Stimulated activated CD4-positive, alpha-beta T cell treated with anti-CD3 and anti-CD28 coated beads, Interleukin-2, amount 100 ng/mL, for 24 hours (primary cell): ENCODE measurements around the gene RPRD2.
A peak's percentile ranks its signal among the peaks of the same experiment; 100 is the strongest.

Source experiments
- DNase-seq, 2 donors: peaks; one replicate each; pipeline ENCODE4 v3.0.0-alpha.2; 2020

RPRD2 gene

GRCh38 chr1:150473659-150474058 is 109.7 kb downstream of the RPRD2 start:
- DNase-seq, result no peak

GRCh38 chr1:150474869-150475268 is 110.9 kb downstream of the RPRD2 start:
- no peak for DNase-seq

GRCh38 chr1:150476754-150477153 is 112.8 kb downstream of the RPRD2 start:
- no peak for DNase-seq

GRCh38 chr1:150477320-150477719 is 113.4 kb downstream of the RPRD2 start:
- DNase-seq, result no peak

- no peak for DNase-seq
These were observed 113.8 kb downstream of the RPRD2 start for GRCh38 chr1:150477733-150478132.

- no peak for DNase-seq
These were observed 115.4 kb downstream of the RPRD2 start for GRCh38 chr1:150479370-150479769.

- no peak for DNase-seq
These were observed 116.0 kb downstream of the RPRD2 start for GRCh38 chr1:150479927-150480352.

- DNase-seq, result no peak
These were observed 120.5 kb downstream of the RPRD2 start for GRCh38 chr1:150484431-150484830.

GRCh38 chr1:150484861-150485260 is 120.9 kb downstream of the RPRD2 start:
- DNase-seq, result no peak

- peak; percentile 94 to 95 for DNase-seq
These were observed 123.2 kb downstream of the RPRD2 start, which contains the start of gene TARS2 for GRCh38 chr1:150486966-150487762. TSS of gene TARS2 (plus strand) at chr1:150487419. CDS start at chr1:150487451, 32 bp downstream.

GRCh38 chr1:150487763-150488115 is 123.8 kb downstream of the RPRD2 start:
- no peak for DNase-seq

GRCh38 chr1:150493175-150493574 is 129.2 kb downstream of the RPRD2 start:
- DNase-seq, result no peak

GRCh38 chr1:150498342-150498741 is 134.4 kb downstream of the RPRD2 start:
- no peak for DNase-seq

GRCh38 chr1:150505431-150505830 is 141.5 kb downstream of the RPRD2 start:
- DNase-seq, result no peak

GRCh38 chr1:150507912-150508864 is 144.2 kb downstream of the RPRD2 start, which contains the start of gene ECM1:
TSS of gene ECM1 (plus strand) at chr1:150508109. CDS start at chr1:150508210, 101 bp downstream.
- DNase-seq, result no peak

GRCh38 chr1:150508982-150509381 is 145.0 kb downstream of the RPRD2 start:
- no peak for DNase-seq

- DNase-seq, result no peak
These were observed 147.6 kb downstream of the RPRD2 start for GRCh38 chr1:150511551-150511950.

- no peak for DNase-seq
These were observed 148.2 kb downstream of the RPRD2 start for GRCh38 chr1:150511985-150512660.

GRCh38 chr1:150512846-150513245 is 148.9 kb downstream of the RPRD2 start:
- DNase-seq, result no peak

GRCh38 chr1:150513351-150513791 is 149.4 kb downstream of the RPRD2 start:
- DNase-seq, result no peak

GRCh38 chr1:150514260-150514659 is 150.3 kb downstream of the RPRD2 start:
- DNase-seq, result no peak

GRCh38 chr1:150514913-150515327 is 151.0 kb downstream of the RPRD2 start:
- no peak for DNase-seq
